AG08395 (cell line): ENCODE measurements around the gene KCNA3.

ENCODE experiments used
- DNase-seq: peaks from one replicate; pipeline ENCODE4 v3.0.0; 2012; ENCODE audit warnings: mixed read lengths, low spot score

KCNA3 gene

DNA sequence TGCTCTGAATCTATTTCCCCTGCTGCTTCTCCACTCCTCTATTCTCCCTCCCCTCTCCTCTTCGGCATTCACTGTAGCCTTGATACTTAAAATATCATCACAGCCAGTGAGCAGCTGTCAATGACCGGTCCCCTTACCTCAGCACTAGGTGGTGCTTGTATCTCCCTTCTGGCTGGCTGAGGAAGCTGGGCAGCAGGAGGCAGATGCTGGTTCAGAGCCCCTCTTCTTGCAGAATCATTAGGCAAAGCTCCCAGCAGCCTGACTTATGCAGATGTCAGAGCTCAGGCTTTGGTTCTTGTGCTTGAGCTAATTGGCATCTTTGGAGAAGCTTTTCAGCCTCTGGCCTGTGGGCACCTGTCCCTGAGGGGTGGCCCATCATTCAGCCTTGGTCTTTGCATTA, 36.7 kb downstream of the KCNA3 start:
- no peak for DNase-seq

DNA sequence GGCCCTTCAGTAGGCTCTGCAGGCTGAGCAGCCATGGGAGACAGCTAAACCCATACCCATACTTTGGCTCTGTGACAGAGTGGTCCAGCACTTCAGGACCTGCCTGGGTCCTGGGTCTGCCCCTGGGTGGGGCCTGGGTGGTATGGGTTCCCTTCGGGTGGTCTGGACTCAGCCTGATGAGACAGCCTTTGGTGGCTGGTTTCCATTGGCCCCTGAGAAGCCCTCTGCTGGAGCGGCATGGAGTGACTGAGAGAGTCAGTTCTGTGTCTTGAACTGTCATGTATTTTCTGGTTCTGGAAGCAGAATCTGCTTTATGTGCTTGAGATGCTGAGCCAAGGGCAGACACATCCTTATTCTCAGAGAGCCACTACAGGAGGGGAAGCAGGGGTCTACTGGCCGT, 37.3 kb downstream of the KCNA3 start:
- no peak for DNase-seq

DNA sequence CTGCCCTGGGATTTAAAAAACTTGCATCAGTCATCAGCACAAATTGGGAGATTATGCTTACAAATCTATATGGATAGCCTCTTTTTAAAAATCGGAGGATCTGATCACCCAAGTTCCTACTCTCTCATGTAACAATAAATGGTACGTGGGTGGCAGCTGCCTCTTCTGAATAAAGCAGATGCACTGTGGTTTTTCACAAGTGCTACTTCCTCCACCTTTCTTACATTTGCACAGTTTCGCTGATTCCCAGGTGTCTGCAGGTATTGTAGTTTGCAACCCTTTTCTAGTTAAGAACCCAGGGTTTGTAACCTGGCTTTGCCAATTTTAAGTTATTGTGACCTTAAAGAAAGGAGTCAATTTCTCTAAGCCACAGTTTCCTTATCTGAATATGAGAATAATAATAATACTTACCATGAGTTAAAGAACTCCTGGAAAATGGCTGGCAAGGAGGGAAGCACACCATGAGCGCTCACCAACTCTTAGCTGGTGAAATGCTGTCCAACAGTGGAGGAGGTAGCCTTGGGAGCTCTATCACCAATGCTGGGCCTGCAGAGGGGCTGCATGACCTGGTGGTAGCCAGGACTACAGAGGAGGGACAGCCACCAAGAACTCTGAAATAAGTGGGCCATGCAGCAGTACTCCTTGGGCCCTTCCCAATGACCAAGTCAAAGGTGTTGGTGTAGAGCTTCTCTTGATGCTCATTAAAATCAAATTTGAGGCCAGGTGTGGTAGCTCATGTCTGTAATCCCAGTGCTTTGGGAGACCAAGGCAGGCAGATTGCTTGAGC, 38.4 kb downstream of the KCNA3 start:
- DNase-seq = no peak

DNA sequence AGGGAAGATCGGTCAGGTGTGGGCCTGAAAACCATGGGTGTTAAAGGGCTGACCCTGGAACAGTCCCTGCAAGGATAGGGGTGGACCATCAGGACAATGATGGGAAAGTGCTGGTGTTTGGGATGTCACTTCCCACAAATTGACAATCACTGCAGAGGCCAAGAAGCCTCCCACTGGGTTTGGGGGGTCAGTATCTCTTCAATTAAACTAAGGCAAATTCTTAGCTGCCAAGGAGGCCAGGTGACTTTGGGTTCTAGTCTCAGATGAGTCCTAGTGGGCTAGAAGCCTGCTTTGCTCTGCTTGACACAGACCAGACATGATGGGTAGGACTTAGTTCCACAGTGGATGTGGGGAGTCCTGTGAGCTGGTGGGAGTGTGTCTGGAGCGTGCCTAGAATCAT, 39.3 kb downstream of the KCNA3 start:
- DNase-seq = no peak

DNA sequence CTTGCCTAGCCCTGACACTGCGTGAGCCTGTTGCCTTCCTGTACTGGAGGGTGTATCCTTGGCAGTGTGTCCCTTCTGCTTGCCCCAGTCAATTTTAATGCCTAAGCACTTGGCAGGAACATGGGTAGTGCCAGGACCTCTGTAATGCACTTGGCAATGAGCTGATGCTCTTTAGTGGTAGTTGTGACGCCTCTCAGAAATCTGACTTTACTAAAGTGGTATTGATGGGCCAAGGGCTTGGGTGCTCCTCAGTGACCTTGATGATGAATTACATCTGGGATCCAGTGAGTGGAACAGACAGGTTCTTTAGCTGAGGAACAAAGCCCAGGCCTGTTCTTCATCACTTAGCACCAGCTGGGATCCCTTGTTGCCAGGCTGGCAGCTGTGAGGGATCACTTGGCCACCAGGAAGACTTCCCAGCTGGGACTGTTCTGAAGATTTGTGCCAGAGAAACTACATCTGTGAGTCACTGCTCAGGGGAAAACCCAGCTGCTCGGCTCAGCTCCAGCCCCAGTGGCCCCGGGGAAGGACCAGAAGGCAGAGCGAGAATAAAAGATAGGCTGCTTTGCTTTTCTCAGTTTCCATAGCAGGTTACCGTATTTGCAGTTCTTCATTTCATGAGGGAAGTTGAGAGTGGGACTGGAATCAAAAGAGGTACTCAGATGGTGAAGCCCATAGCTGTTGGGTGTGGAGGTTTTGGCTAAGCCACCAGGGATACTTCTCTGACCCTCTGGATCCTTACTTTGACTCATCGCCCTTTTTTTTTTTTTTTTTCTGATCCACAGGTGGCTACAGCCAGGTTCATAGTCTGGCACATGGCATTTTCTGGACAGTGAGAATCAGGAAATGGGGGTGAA, 40.1 kb downstream of the KCNA3 start:
- peak; percentile 55 for DNase-seq

DNA sequence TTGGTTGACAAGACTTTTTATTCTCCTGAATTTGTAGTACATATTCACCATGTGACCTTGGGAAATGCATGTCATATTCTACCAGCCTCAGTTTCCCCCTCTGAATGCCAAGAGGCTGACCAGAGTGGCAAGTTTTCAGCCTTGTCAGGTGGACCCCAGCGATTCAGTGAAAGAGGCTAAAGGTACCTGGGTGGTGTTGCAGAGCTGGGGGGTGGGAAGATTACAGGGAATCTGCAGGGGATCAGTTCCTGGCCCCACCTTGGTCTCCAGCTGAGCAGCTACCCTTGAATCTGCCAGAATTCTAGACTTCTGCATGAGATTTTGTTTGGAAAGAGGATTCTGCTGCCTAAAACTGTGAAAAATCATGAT, 40.7 kb downstream of the KCNA3 start:
- no peak for DNase-seq

DNA sequence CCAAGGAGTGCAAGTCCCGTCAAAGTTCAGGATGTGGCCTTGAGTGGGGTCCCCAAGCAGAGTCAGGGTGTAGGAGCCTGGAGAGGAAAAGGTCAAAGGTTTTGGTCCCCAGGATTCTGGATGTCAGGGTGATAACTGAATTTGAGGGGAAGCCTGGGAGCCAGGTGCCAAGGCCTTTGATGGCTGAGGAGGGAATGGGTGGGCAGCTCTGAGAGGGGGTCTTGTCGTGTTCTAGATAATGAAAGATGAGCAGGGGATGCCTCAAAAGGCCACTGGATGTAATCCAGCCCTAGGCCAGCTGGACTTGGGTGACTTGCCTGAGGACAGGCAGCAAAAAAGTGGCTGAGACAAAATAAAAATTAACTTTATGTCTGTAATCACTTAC, 41.1 kb downstream of the KCNA3 start:
- no peak for DNase-seq

DNA sequence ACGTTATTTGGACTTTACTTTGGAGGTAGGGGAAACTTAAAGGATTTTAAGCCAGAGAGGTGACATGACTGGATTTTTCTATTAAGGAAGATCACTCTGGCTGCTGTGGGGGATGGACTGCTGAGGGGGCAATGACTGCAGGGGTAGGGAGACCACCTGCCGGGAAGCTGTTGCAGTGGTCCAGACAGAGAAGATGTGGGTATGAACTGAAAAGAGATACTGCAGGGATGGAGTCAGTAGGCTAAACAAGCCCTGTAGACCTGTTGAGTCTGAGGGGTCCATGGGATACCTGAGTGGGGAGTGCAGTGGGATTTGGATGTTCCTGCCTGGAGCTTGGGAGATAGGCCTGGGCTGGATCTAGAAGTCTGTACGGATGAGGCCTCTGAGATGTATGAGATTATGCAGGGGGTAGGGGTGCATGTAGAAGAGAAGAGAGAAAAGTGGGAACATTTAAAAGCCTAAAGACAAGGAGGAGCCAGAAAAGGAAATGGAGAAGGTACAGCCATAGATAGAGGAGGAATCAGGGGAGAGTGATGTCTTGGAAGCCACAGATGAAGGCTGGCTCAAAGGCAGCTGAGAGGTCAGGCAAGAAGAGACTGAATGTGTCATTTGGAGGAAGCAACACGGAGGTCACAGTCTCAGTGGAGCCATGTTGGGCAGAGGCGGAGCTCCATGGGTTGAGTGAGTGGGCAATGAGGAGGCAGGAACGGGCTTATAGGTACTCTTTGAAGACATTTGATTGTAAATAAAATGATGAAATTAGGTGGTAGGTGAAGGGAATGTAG, 42.7 kb downstream of the KCNA3 start:
- DNase-seq = no peak

DNA sequence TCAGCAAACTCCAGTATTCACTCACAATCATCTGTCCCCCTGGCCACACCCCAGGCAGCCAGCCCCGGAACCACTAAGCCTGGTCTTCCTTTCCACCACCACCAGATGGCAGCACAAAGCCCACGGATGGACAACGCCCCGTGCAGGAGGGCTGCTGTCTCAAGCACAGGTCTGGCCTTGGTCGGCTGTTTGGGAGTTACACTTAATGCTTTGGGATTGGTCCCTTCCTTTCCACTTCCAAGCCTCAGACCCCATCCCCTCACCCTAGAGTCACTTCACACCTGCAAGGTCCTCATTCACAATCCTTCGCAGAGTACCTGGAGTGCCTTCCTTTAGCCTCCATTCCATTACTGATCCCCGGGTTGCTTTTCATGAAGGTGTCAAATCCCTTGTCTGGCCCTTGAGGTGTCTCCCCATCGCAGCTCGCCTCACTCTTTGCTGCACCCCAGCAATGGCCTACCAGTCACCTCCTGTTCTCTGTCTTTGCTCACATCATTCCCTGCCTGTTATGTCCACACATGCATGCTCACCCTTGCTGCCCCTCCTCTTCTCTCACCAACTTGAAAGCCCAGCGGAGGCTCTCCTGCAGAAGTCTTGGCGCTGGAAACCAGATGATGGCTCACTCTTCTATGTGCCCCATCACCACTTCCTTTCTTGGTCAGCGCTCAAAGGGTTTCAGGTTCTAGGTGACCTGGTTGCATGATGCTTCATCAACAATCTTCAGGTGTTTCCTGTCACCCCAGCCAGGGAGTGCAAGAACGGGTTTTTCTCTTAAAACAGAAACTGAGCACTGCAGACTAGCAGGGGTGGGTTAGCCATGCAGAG, 43.7 kb downstream of the KCNA3 start:
- DNase-seq = peak; percentile 76

DNA sequence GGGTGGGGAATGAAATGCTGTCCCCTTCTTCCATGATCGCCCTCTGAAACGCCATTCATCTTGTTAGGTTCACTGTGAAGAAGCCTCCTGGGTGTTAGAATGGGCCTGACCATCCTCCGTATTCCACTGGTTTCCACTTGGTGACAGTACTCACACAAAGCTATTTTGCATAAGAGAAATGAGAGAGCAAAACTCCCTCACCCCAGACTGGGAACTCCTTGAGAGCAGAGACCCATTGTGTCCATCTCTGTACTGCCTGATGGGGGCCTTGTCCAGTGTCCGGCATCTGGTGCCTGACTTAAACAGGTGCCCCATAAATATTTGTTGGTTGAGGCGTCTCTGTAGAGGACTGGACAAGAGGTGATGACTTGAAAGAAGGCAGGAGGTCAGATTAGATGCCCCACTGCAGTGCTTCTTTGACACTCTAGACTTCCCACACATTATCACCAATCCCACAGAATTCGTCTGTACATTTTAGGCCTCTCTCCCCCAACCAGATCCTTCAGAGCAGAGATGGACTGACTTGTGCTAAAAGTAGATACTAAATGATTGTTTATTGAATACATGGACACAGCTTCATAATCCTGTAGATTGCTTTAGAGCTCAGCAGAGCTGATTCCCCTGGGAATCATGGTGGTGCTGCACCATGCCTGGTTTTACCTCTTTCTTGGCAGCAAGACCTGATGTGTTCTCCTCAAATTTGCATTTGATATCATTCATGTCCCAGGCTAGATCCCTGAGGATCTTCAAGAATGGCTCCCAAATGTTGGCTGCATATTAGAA, 46.2 kb downstream of the KCNA3 start:
- no peak for DNase-seq

DNA sequence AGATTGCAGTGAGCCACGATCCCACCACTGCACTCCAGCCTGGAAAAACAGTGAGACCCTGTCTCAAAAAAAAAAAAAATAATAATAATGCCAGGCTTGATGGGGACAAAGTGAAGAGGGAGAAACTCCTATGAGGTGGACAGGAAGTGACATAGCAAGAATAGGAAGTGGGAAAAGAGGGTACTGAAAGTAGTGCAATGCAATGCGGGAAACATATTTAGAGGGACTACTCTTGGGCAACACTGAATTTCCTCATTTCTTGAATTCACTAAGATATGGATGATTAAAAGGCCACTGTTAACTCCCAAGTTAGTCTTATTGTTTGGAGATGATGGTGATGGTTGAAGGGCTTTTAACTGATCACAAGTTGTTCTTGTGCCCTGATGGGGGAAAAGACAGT, 47.0 kb downstream of the KCNA3 start:
- no peak for DNase-seq

DNA sequence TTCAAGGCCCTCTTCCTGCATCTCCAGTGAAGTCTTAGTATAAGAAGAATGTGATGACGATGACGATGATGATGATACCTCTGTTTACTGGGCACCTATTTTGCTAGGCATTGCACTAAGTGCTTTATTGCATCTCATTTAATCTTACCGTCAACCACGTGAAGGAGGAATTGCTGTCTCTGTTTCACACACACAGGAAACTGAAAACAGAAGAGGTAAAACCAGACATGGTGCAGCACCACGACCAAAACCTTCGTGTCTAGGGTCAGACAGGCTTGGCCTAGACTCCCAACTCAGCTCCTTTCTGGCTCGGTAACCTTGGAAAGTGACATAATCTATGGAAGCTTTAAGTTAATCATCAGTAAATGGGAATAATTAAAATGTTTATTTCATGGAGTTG, 47.9 kb downstream of the KCNA3 start:
- no peak for DNase-seq
